GM21526 (cell line): ENCODE results near the gene RNF25.
"Not testable (repeated sequence)": the region's sequence is repeated elsewhere in the genome, so short reads cannot be mapped to it uniquely, and the experiment has no call there.

Experiments
- ATAC-seq: cut with Tn5 transposase; IDR thresholded peaks from one replicate; pipeline ENCODE4 v1.9.1; 2021; ENCODE audit warnings: moderate library complexity; ENCODE audit not compliant: unreplicated experiment, low FRiP score

RNF25 gene

GRCh38 chr2:218671654-218672566 is at the start of gene RNF25, which contains the start of gene STK36:
TSS of gene RNF25 (minus strand) at chr2:218672002. CDS start at chr2:218671970, 32 bp downstream.
TSS of gene STK36 (plus strand) at chr2:218672086. CDS start at chr2:218672830, 744 bp downstream.
- peak; percentile 89 for ATAC-seq

DNA sequence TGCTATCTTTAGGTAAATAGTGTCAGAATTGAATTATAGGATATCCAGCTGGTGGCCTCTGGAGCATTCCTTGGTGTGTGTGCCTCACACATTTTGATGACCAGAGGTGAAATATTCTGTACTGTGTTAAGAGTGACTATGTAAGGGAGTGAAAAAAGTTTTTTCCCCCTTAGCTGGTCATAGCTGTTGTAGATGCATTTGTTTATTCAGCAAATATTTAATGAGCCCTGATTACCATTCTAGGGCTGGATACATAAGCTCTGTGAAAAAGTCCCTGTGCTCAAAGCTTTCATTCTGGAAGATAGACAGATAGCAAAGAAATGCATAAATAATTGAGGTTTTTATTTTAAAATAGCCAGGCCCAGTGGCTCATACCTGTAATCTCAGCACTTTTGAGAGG is 49.7 kb upstream of the RNF25 start:
- no peak for ATAC-seq

DNA sequence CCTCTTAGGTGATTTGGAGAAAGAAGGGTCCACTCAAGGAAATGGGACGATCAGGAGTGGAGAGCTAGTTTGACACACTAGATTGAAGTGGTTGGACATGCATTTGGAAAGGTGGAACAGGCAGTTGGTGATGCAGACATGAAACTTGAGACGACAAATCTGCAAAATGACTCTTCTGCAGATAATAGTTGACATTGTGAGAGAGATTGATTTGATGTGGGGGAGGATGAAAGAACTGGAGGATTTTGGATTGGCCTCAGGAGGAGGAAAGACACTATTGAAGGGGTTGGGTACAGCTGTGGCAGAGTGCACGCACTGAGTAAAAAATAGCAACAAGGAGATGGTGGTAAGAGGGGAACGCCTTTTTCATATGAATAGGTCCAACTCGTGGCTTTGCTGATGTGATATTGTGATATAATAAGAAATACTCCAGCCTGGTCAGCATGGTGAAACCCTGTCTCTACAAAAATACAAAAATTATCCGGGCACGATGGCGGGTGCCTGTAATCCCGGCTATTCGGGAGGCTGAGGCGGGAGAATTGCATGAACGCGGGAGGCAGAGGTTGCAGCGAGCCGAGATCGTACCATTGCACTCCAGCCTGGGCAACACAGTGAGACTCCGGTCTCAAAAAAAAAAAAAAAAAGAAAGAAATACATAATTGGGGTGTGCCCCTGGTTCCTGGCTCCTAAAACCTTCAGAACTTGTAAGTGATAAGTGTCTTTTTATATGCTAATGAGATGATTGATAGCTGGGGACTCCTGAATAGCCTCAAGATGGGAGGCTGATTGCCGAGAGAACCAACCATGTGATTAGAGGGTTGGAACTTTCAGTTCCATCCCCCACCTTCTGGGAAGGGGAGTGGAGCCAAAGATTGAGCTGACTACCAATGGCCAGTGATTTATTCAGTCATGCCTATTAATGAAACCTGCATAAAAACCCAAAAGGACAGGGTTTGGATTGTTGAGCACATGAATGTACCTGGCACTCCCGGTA is 48.5 kb upstream of the RNF25 start:
- ATAC-seq: no peak

- ATAC-seq: no peak
These were observed 47.7 kb upstream of the RNF25 start for GRCh38 chr2:218719457-218719856.

DNA sequence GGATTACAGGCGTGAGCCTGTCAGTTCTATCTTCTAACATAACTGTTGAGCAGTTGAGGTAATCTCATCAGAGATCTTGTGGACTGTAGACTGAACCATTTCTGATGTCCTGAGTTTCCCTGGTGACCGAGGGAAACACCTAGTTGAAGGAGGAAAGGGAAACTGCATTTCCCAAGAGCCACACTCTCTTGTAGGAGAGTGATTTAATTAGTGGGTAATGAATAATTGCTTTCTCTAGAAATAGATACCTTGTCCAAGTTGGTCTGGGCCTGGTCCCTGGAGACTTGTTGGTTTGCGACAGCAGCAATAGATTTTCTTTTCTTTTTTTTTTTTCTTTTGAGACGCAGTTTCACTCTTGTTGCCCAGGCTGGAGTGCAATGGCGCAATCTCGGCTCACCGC is 46.3 kb upstream of the RNF25 start:
- ATAC-seq: no peak

- no peak for ATAC-seq
These were observed 45.5 kb upstream of the RNF25 start for GRCh38 chr2:218717262-218717661.

DNA sequence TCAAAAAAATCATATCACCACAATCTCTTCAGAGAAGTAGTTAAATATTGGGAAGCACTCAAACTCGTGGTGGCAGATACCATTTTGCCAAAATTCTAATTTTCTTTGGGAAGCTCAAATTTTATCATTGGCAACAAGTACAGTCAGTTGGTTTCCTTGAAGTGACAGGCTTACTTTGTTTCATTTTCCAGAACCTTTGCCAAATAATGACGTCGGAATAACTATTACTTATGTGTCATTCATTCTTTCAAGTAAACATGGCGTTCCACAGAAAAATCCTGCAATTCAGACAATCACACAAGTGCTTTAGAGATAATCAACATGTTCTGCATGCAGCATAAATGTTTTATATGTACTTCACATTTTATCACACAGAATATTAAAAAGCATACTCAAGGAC is 44.3 kb upstream of the RNF25 start:
- ATAC-seq: no peak

- no peak for ATAC-seq
These were observed 42.1 kb upstream of the RNF25 start for GRCh38 chr2:218713922-218714321.

- no peak for ATAC-seq
These were observed 39.7 kb upstream of the RNF25 start for GRCh38 chr2:218711550-218711929.

GRCh38 chr2:218710687-218711549 is 39.1 kb upstream of the RNF25 start, which contains the start of gene TTLL4:
TSS of gene TTLL4 (plus strand) at chr2:218710835. CDS start at chr2:218737677, 26,842 bp downstream.
- ATAC-seq: peak; percentile 91

DNA sequence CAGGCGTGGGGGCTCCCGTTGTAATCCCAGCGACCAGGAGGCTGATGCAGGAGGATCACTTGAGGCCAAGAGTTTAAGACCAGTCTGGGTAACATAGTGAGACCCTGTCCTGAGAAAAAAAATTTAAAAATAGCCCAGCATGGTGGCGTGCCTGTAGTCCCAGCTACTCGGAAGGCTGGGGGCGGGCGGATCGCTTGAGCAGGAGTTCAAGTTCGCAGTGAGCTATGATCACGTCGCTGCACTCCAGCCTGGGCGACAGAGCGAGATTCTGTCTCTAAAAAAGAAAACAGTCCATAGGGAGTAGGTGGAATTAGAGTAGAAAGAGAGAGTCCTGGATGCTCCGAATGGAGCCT is 38.5 kb upstream of the RNF25 start:
- no peak for ATAC-seq

GRCh38 chr2:218709908-218710307 is 38.1 kb upstream of the RNF25 start:
- ATAC-seq: no peak

DNA sequence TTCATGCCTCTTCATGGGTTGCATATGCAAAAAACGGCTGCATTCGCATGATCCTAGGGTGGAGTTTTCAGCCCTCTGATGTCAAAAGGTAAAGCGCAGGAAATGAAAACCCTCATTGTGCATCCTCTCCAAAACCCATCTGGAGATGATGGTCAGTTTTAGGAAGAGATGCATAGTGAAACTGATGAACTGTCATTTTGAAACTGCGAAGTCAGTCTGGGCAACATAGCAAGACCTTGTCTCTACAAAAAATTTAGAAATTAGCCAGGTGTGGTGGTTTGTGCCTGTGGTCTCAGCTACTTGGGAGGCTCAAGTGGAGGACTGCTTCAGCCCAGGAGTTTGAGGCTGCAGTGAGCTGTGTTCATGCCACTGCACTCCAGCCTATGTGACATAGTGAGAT is 36.3 kb upstream of the RNF25 start:
- ATAC-seq: peak; percentile 39

GRCh38 chr2:218703341-218703740 is 31.5 kb upstream of the RNF25 start:
- ATAC-seq: no peak

DNA sequence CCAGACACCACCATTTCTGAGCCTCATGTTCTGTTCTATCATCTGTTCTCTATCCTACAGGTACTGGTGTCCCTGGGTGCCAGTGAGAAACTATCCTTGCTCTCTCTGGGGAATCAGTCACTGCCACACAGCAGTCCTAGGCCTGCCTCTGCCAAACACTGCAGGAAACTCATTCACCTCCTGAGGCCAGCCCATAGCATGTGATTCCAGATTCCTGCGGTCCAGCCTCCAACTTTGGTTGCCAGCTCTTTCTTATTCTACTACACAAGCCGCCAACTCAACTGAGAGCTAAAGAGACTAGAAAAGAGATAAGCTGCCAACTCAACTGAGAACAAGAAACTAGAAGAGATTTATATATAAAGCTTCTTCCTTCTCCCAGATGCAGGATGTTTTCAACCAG is 30.0 kb upstream of the RNF25 start:
- ATAC-seq: no peak

DNA sequence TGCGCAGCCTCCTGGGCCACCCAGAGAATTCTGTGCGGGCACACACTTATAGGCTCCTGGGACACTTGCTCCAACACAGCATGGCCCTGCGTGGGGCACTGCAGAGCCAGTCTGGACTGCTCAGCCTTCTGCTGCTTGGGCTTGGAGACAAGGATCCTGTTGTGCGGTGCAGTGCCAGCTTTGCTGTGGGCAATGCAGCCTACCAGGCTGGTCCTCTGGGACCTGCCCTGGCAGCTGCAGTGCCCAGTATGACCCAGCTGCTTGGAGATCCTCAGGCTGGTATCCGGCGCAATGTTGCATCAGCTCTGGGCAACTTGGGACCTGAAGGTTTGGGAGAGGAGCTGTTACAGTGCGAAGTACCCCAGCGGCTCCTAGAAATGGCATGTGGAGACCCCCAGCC is 27.1 kb upstream of the RNF25 start:
- ATAC-seq: no peak

DNA sequence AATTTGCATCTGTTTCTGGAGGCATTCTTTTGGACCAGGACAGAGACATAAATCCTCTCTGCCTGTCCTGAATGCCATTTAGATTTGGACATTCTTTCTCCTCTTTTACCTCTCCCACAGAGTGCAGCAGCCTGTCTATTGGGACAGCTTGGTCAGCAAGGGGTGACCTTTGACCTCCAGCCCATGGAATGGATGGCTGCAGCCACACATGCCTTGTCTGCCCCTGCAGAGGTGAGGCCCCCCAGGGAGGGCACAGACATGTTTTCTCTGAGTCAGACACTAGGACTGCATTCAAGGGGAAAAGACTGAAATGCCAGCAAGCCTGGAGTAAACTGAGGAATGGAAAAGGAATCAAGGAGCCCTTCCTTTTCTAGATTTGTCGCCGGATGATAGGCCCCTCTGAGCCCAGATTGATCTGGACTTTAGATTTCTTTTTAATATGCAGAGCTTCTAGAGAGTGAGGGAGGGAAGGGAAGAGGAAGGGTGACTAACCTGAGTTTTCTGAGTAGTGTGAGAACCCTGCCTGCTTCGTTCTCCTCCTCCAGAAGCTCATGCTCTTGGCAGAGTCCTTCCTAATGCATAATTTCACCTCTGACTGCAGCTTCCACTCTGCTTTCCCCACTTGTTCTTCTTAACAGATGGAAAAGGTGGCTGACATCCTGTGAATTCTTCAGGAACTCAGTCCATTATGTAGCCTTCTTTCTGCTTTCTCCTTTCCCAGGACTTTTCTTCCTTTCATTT is 22.8 kb upstream of the RNF25 start:
- no peak for ATAC-seq

- no peak for ATAC-seq
These were observed 19.4 kb upstream of the RNF25 start for GRCh38 chr2:218691234-218691633.

GRCh38 chr2:218687400-218688060 is 15.7 kb upstream of the RNF25 start:
- not testable (repeated sequence) for ATAC-seq
